GM21367 (cell line): ENCODE measurements around the gene MATN4.

ENCODE experiments used
- ATAC-seq: cut with Tn5 transposase; IDR thresholded peaks from one replicate; pipeline ENCODE4 v1.9.1; 2021; ENCODE audit not compliant: unreplicated experiment

Gene MATN4

DNA sequence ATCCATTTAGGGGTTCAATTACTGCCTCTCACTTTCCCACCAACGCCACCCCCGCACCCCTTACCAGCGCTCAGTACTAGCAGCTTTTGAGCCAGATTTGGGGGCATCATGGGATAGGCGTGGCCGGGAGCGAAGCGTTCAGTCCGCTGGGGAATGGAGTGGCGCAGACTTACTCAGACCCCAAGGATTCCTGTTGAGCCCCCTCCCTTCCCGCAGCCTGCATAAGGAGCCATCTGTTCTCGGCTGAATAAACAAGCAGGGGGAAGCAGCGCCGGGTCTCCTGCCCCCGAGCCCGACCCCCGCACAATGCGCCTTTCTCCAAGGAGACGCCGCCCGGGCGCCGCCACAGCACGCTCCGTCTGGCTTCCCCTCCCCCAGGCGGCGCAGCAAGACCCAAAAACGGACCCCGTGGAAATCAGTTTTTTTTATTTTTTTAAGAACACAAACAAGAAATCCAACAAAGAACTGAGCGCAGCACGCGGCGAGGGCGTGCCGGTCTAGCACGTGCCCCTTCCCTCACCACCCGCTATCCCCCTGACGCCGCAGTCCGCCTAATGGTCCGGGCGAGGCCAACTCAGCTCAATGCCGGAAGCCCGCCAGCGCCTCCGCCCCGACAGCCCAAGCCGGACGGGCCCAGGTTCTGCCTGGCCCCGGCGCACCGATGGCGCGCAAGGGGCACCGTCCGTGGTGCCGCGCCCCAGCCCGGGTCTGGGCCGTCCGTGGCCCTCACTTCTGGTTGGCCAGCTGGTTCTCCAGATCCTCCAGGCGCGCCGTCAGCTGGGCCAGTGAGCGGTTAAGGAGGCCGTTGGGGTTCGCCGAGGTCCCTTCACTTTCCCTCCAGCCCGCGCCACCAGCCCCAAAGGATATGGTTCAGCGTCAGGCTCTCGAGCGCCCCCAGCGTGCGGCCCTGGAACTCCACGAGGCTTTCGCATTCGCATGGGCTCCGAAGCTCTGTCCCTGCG is 14.8 kb downstream of the MATN4 start:
- ATAC-seq, result no peak

GRCh38 chr20:45292343-45292742 is 15.8 kb downstream of the MATN4 start:
- no peak for ATAC-seq

GRCh38 chr20:45291526-45291925 is 16.6 kb downstream of the MATN4 start:
- no peak for ATAC-seq

DNA sequence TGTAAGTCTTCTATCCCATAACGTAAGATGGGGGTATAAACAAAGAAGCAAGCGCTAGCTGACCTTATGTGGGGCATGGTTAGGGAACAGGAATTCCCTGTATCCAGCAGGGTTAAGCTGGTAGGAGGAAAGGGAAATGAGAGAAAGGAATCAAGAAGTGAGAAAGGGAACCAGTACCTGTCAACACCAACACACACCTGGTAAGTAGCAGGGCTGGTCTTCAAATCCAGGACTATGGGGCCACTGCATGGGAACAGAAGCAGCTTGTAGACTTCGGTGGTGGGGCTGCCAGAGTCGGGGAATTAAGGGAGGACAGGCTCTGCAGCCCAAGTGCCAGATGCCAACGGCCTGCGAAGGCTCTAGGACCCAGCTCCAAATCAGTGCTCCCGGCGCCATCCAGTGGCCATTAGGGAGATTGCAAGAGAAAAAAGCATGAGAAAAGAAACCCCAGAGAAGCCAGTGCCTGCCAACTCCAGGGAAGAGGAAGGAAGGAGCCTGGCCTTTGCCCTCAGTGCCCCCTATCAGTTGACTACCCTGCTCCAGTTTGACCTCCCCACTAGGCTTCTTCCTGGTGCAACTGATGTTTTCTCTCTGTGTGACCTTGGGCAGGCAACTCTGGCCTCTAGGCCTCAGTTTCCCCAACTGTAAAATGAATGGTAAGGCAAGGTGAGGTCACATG is 17.3 kb downstream of the MATN4 start:
- ATAC-seq, result no peak

GRCh38 chr20:45289942-45290676 is 18.0 kb downstream of the MATN4 start:
- no peak for ATAC-seq

GRCh38 chr20:45288860-45289259 is 19.2 kb downstream of the MATN4 start:
- ATAC-seq, result no peak

- no peak for ATAC-seq
Observed at GRCh38 chr20:45288376-45288775, 19.7 kb downstream of the MATN4 start.

GRCh38 chr20:45283551-45284057 is 24.5 kb downstream of the MATN4 start:
- ATAC-seq, result no peak

- no peak for ATAC-seq
Observed at GRCh38 chr20:45282700-45283550, 25.2 kb downstream of the MATN4 start.

- ATAC-seq, result no peak
Observed at GRCh38 chr20:45279992-45280391, 28.1 kb downstream of the MATN4 start.

GRCh38 chr20:45275338-45275737 is 32.8 kb downstream of the MATN4 start:
- ATAC-seq, result no peak

GRCh38 chr20:45269754-45270270 is 38.3 kb downstream of the MATN4 start:
- ATAC-seq, result no peak

GRCh38 chr20:45269056-45269455 is 39.0 kb downstream of the MATN4 start:
- no peak for ATAC-seq

- no peak for ATAC-seq
Observed at GRCh38 chr20:45268531-45268930, 39.6 kb downstream of the MATN4 start.

- no peak for ATAC-seq
Observed at GRCh38 chr20:45266977-45267376, 41.1 kb downstream of the MATN4 start.

GRCh38 chr20:45263556-45264266 is 44.4 kb downstream of the MATN4 start:
- ATAC-seq, result no peak

- no peak for ATAC-seq
Observed at GRCh38 chr20:45258664-45259063, 49.4 kb downstream of the MATN4 start.

GRCh38 chr20:45258259-45258658 is 49.8 kb downstream of the MATN4 start:
- no peak for ATAC-seq

GRCh38 chr20:45257711-45258110 is 50.4 kb downstream of the MATN4 start:
- no peak for ATAC-seq

GRCh38 chr20:45257161-45257560 is 50.9 kb downstream of the MATN4 start:
- ATAC-seq, result no peak
